ENCODE results near the gene TIAM2.

DNA sequence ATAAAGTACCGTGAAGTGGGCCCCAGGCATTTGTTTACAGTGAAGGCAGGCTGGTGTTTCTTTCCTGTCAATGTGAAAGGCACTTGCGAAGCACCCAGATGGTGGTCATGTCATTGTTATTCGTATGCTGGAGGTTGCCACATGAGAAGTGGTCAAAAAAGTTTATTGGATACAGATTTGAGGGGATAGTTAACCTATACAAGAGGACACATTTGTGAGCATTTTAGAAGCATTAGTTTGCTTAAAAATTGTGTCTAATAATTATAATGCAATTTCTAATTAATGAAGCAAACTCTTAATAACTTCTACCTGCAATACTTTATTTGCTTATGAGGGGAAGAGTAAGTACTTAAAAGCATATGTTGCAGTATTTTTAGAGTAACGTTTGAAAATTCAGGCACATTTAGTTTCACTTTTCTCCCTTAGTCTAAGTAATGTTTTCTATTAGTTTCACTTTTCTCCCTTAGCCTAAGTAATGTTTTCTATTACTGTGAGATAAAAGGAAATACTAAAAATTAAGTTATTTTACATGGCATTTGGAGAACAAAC lies 148.0 kb downstream of the TIAM2 start:
- TF ChIP-seq, protein P1, sequence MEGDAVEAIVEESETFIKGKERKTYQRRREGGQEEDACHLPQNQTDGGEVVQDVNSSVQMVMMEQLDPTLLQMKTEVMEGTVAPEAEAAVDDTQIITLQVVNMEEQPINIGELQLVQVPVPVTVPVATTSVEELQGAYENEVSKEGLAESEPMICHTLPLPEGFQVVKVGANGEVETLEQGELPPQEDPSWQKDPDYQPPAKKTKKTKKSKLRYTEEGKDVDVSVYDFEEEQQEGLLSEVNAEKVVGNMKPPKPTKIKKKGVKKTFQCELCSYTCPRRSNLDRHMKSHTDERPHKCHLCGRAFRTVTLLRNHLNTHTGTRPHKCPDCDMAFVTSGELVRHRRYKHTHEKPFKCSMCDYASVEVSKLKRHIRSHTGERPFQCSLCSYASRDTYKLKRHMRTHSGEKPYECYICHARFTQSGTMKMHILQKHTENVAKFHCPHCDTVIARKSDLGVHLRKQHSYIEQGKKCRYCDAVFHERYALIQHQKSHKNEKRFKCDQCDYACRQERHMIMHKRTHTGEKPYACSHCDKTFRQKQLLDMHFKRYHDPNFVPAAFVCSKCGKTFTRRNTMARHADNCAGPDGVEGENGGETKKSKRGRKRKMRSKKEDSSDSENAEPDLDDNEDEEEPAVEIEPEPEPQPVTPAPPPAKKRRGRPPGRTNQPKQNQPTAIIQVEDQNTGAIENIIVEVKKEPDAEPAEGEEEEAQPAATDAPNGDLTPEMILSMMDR (IDR thresholded peaks at IDR 0.05), result no peak
- no peak for TF ChIP-seq POLR2A (IDR thresholded peaks at IDR 0.05)
